ENCODE results near the gene MAPKAP1. TPM values are rescaled to one million over a fixed set of nuclear protein-coding genes. Genes with fewer than 3 reads are reported as not detected.

MAPKAP1 gene
- total RNA-seq, 4 donors from 2014 or later: 54.1 to 195 (median 61.9) TPM

GRCh38 chr9:125435776-125436612, 271.0 kb downstream of the MAPKAP1 start:
- TF ChIP-seq CTCF (IDR thresholded peaks at IDR 0.05) (no peak), POLR2A (IDR thresholded peaks at IDR 0.05) (no peak)
- intact Hi-C loops (cut with DNase I; ENCODE audit: low total_unique reads): no loop called here
- Histone ChIP-seq H3K27ac (no peak overlapping the region), H3K36me3 (no peaks in the 10 kb centered on the region), H3K27me3 (no peaks in the 10 kb centered on the region), H3K4me1 (no peaks in the 10 kb centered on the region), H3K4me3 (no peak overlapping the region), H3K9me3 (no peaks in the 10 kb centered on the region)
- DNase-seq: no peak

- intact Hi-C loops (cut with DNase I; ENCODE audit: low total_unique reads): no loop called here
These were observed 271.8 kb downstream of the MAPKAP1 start for GRCh38 chr9:125434986-125435775.

GRCh38 chr9:125433461-125434011, 273.5 kb downstream of the MAPKAP1 start:
- Histone ChIP-seq H3K27me3 (no peaks in the 10 kb centered on the region), H3K9me3 (no peaks in the 10 kb centered on the region), H3K4me3 (no peak overlapping the region), H3K4me1 (no peaks in the 10 kb centered on the region), H3K36me3 (no peaks in the 10 kb centered on the region), H3K27ac (no peak overlapping the region)
- TF ChIP-seq CTCF (IDR thresholded peaks at IDR 0.05) (no peak), POLR2A (IDR thresholded peaks at IDR 0.05) (no peak)
- intact Hi-C loops (cut with DNase I; ENCODE audit: low total_unique reads): no loop called here
- no peak for DNase-seq

More at GRCh38 chr9:125434986-125435775, 271.8 kb downstream of the MAPKAP1 start:
- H3K27ac ChIP-seq: no peak overlapping the region
- no peak overlapping the region for H3K4me3 ChIP-seq
- DNase-seq: no peak
- TF ChIP-seq CTCF (IDR thresholded peaks at IDR 0.05) (no peak), POLR2A (IDR thresholded peaks at IDR 0.05) (no peak)
- H3K36me3 ChIP-seq: no peaks in the 10 kb centered on the region
- H3K27me3 ChIP-seq: no peaks in the 10 kb centered on the region
- H3K9me3 ChIP-seq: no peaks in the 10 kb centered on the region
- H3K4me1 ChIP-seq: no peaks in the 10 kb centered on the region

GRCh38 chr9:125432715-125433385, 274.2 kb downstream of the MAPKAP1 start:
- H3K27me3 ChIP-seq: no peaks in the 10 kb centered on the region
- no peak overlapping the region for H3K27ac ChIP-seq
- TF ChIP-seq POLR2A (IDR thresholded peaks at IDR 0.05): no peak
- TF ChIP-seq CTCF (IDR thresholded peaks at IDR 0.05): no peak
- H3K4me1 ChIP-seq: no peaks in the 10 kb centered on the region
- H3K36me3 ChIP-seq: no peaks in the 10 kb centered on the region
- DNase-seq: no peak
- H3K9me3 ChIP-seq: no peaks in the 10 kb centered on the region
- H3K4me3 ChIP-seq: no peak overlapping the region
- intact Hi-C loops (cut with DNase I; ENCODE audit: low total_unique reads): no loop called here
